Kidney tubule cell (primary cell): ENCODE measurements around the gene RPL15.
A peak's percentile ranks its signal among the peaks of the same experiment; 100 is the strongest.
"Not testable (repeated sequence)": the region's sequence is repeated elsewhere in the genome, so short reads cannot be mapped to it uniquely, and the experiment has no call there.

ENCODE experiments used
- DNase-seq: peaks from one replicate; pipeline ENCODE4 v3.0.0-alpha.2; 2018; ENCODE audit warnings: low spot score

RPL15 gene

DNA sequence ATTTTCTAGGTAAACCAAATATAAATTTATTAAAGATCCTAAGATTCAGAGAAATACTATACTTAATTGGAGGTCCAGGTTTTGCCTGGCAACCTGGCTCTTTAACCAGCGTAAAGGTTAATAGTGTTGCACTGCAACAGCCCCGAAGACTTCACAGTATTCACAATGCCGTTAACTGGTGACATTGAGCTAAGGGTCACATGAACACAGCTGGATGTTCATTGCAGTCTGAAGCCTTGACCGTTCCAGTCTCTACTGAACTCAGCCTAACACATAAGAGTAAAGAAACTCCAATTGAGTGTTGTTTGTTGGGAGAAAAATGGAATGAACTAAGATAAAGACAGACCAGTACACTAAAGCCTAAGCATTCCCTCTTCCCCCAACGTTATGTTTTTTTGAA, 27.0 kb upstream of the RPL15 start:
- no peak for DNase-seq

DNA sequence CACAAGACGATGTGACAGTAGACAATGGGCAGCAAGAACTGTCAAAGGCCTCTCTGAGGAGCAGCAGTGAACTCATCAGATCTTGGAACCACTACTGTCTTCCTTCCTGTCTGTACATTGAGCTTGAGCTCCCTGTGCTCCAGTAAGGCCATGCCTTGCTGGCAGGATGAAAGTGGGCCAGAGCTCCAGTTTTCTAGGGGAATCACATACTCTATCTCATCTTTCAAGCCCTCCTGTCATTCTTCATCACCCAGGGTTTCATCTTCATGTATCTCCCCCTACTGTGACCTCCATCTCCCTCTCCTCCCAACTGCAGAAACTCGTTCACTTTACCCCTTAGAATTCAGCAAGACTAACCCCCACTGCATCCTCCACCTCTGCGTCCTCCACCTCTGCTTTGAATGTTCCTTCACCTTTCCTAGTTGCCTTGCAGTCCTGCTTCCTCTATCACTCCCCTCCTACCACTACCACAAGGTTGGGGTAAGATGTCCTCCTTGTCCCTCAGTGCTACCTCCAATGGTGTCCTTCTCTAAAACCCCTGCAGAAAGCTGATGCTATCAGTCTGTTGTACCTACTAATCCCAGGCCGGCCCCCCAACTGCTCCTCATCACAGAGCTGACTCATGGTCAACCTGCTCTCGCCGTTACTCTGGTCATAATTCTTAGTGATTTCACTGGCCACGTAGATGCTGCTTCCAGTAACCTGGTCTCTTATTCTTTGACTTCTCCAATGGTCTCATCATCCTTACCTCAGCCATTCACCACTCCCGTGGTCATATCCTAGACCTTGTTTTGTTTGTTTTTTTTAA, 22.5 kb upstream of the RPL15 start:
- DNase-seq, result no peak

DNA sequence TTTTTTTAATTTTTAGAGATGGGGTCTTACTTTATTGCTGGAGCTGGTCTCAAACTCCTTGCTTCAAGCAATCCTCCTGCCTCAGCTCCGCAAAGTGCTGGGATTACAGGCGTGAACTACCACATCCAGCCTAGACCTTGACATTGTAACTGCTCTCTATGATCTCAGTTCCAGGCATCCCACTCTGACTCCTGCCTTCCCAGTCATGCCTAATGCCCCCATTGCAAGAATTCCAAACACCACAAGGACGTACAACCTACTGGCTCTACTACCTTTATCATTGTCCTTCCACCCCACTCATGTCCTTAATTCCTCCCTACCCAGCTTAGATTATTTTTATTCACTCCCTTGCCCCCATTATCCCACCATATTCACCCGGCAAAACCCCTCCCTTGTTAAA, 21.8 kb upstream of the RPL15 start:
- DNase-seq, result no peak

DNA sequence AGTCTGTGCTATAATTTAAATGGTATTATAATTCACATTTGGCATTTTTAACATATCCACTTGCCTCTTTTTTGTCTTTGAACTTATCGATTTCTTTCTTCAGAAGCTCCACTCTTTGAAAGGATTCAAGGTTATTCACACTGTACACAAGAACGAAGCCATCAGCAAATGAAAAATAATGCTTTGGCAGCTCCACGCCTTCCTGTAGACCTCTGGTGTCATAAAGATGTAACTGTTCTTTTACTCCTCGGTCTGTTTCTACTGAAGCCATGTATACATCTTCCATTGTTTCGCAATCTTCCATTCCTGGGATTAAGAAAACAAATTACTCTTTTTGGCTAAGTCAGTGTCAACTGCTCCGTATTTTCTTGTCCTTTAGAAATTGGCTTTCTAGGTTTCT, 16.2 kb upstream of the RPL15 start:
- DNase-seq, result no peak

DNA sequence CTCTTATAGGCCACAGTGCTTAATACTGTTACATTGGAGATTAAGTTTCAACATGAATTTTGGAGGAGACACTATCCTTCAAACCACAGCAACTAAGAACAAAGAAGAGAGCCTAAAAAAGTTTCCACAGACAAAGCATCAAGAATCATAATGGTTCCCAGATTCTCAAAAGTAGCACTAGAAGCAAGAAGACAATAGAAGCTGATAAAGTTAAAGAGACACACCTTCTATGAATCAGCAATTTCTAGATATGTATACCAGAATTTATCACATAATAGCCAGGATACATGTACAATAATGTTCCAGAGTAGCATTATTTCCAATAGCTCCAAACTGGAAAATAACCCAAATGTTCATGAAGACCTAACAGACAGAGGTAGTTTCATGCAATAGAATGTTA, 12.4 kb upstream of the RPL15 start:
- DNase-seq, result no peak

DNA sequence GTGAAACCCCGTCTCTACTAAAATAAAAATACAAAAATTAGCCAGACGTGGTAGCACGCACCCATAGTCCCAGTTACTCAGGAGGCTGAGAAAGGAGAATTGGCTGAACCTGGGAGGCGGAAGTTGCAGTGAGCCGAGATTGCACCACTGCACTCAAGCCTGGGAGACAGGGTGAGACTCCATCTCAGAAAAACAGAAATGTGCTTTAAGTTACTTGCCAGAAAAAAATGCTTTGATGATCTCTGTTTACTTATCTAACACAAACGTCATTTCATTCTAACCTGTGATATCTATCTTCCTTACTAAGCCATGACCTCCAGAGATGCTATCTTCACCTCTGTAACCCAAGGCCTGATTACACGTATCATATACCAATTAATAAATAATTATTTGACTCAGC, 7.6 kb upstream of the RPL15 start:
- no peak for DNase-seq

DNA sequence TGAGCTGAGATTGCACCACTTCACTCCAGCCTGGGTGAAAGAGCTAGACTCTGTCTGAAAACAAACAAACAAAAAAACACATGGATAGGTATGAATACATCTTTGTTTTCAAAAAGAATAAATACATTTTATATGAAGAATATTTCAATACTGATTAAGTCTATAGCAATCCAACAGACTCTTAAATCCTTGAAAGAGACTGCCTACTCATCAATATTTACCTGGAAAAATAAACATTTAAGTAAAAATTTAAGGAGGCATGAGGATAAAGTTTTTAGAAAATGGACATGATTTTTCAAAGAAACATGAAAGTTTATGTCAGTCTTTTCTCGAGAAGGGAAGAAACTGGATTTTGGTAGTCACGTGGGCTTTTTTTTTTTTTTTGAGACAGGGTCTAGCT, 5.5 kb upstream of the RPL15 start:
- no peak for DNase-seq

DNA sequence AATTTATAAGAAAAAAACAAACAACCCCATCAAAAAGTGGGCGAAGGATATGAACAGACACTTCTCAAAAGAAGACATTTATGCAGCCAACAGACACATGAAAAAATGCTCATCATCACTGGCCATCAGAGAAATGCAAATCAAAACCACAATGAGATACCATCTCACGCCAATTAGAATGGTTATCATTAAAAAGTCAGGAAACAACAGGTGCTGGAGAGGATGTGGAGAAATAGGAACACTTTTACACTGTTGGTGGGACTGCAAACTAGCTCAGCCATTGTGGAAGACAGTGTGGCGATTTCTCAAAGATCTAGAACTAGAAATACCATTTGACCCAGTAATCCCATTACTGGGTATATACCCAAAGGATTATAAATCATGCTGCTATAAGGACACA, 4.6 kb upstream of the RPL15 start:
- DNase-seq, result not testable (repeated sequence)

DNA sequence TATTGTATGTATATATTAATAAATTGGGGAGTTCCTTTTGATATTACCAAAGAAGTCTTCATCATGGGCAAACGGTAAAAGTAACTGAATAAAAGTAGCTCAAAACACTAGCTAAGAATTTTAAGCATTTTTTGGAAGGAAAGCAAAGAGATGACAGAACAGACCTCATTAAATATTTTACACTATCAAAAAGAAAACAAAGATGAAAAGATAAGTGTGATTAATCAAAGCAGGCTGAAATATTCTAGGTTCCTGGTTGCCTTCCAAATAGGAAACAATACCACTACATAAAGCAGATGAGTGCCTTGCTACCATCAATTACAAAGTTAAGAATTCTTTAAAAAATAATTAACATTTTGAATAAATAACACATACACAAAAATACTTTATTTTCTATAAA, 3.8 kb upstream of the RPL15 start:
- no peak for DNase-seq

DNA sequence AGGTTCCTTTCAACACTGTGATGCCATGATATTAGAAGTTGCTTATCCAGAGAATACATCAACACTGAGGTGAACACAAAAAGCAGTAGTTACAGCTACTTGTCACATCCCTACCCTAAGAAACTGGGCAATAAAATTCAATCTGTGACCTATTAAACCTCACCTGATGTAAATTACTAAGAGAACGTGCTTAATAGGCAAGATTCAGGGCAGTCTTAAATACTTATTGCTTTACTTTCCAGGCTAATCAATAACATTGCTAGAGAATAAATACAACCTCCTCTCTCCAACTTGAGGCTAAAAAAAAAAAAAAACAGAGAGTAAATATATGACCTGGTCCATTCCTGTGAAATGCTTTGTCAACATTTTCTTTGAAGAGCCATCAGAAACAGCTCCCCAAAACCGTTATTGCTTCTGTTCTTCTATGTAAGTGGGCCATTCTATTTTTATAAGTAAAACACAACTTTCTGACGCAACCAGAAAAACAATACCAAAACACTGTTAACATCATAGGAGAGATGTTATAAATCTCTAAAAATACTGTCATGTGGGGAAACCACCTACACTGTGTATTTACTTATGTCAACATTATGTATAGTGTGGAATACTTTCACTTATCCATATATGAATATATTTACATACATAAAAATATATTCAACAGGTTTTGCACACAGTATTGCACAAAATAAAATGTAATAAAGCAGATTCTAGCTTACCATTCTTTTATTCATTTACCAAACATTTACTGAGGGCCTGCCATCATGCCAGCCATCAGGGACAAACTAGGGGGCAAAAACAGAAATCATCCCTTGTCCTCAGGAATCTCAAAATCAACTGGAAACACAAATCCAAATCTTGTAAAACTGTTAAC, 2.8 kb upstream of the RPL15 start:
- DNase-seq, result peak; percentile 47

DNA sequence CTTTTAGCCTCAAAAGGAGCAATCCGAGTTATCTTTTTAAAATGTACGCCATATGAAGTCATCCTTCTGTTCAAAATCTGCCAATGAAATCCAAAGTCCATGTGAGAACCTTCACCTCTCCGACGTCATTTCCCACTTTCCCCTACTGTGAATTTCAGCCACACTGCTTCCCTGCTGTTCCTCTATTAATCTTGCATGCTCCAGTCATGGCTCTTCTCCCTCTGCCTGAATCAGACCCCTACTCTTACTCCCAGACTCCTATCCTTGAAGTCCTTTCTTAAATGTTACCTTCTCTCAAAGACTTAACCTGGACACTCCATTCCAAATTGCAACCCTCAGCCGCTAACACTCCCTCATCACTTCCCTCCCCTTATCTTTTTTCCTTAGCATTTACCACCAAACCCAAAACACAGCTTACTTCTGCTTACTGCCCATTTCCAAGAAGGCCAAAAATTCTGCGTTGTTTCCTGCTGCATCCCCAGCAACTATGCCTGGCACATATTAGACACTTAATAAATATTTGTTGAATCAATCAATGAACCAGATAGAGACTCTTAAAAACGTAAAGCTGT, 1.3 kb upstream of the RPL15 start:
- peak; percentile 41 for DNase-seq

DNA sequence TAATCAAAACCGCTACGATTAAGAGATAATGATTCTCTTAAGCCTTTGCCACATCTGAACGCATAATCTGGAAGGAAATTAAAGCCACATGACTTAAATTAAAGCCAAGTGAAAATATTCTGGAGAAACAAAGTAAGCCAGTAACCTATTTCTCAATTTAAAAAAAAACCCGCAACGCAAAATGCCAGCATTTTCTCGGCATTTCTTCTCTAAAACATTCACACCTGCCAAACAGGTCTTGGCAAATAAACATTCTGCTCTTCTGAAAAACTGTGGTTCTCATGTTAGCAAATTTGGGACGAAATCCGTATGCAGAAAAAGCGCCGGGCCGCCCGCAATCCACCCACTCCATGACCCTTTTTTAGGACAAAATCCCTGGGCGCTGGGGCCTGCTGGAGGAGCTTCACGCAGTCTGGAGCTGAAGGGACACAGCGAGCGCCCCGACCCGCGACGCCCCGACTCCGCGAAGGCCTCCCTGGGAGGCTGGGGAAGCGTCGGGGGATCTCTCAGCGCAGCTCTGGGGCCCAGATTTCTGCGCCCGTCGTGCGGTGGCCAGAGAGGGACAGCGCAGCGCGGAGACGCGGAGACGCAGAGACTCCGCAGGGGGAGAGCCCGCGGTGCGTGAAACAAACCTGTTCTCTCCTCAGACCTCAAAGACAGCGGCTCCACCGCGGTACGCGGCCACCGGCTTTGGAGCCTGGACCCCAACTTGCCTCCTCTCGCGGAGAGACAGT, 613 bp upstream of the RPL15 start:
- DNase-seq, result no peak

DNA sequence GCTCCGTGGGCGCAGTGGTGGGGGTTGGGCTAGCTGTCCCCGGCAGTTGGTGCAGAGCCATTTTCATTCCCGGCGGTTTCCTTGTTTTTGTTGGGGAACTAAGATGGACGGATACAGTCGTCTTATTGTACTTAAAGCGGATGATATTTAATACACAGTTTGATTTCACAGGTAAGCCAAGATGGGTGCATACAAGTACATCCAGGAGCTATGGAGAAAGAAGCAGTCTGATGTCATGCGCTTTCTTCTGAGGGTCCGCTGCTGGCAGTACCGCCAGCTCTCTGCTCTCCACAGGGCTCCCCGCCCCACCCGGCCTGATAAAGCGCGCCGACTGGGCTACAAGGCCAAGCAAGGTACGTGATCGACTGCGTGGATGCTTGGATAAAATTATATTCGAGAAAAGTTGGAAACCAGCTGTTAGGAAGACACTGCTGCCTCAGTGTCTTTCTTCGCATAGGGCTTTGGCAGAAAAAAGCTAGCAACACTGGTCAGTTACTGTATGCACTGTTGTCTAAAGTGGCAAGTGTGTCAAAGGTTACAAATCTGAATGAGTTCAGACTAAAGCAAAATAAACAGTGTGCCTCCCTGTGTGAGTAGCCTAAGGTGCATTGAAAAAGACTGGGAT, 859 bp downstream of the RPL15 start:
- DNase-seq, result peak; percentile 65

DNA sequence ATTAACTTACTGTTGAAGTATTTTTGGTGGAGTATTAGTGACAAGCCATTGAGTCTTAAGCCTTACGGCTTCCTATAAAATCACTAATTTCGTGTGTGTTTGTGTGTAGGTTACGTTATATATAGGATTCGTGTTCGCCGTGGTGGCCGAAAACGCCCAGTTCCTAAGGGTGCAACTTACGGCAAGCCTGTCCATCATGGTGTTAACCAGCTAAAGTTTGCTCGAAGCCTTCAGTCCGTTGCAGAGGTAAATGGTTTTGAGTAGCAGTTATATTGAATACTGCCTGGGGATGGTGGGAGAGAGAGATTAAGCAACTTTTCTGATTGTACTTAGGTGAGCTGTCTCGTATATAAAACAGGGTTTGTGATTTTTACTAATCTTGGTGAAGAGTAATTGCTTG, 1.4 kb downstream of the RPL15 start:
- not testable (repeated sequence) for DNase-seq

DNA sequence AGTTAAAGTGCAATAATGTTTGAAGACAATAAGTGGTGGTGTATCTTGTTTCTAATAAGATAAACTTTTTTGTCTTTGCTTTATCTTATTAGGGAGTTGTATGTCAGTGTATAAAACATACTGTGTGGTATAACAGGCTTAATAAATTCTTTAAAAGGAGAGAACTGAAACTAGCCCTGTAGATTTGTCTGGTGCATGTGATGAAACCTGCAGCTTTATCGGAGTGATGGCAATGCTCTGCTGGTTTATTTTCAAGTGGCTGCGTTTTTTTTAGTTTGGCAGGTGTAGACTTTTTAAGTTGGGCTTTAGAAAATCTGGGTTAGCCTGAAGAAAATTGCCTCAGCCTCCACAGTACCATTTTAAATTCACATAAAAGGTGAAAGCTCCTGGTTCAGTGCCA, 2.7 kb downstream of the RPL15 start:
- no peak for DNase-seq

DNA sequence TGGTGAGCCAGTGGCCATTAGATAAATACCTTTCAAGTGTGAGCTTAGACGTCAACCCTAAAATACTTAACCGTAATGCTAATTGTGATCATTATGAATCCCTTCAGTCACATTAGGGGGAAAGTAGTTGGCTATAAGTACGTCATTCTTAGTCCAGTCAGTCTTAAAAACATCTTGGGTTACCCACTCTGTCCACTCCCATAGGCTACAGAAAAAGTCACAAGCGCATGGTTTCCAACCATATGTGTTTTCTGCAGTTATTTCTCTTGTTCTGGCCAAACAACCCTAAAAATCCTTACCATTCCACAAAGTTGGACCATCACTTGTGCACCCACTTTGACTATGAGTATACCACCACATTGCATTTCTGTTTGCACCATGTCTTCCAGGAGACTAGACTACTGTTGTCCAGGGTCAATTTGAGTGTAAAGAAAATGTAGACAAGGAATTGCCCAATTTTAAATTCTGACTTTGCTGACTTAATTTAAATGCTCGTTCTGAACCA, 3.3 kb downstream of the RPL15 start:
- DNase-seq, result no peak

DNA sequence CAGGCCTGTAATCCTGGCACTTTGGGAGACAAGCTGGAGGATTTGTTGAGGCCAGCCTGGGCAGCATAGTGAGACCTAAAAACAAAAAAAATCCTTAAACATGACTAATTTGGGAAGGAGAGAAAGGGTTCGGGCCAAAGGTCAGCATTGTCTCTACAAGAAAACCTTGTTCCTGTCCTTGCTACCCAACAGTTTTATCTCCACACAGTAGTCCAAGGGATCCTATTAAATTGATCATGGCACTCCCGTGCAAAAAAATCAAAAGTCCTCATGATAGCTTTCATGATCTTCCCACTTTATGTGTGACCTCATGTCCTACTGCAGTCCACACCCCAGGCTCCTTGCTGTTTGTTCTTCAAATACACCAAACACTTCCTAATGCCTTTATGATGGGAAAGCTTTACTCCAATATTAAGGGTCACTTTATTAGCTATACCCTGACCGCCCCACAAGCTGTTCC, 4.2 kb downstream of the RPL15 start:
- DNase-seq, result peak; percentile 20

DNA sequence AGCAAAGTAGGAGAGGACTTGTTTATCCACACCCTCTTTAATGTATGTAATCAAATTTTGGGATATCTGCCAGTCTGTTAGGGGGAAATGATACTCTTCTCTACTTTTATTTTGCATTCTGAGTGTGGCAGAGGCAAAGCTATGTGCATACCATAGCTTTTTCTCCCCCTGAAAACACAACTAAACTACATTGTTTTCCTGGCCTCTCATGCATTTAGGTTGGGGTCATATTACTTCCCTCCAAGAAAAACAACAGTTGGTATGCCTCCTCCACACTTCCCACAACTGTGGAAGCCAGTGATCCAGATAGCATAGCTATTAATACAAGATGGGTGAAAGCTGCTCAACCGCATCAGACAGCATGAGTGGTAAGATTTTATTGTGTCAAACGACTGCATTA, 6.9 kb downstream of the RPL15 start:
- DNase-seq, result peak; percentile 80

DNA sequence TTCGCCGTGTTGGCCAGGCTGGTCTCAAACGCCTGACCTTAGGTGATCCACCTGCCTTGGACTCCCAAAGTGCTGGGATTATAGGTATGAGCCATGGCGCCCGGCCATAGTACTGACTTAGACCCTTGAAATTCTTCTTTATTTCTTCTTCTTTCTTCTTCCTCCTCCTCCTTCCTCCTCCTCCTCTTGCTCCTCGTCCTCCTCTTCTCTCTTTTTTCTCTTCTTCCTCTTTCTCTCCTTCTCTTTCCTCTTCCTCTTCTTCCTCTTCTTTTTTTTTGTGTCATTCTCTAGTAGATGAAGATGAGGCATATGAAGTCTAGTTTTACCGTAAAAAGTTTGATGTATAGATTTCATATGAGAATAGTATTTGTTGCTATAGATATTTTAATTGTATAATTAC, 9.3 kb downstream of the RPL15 start:
- no peak for DNase-seq

DNA sequence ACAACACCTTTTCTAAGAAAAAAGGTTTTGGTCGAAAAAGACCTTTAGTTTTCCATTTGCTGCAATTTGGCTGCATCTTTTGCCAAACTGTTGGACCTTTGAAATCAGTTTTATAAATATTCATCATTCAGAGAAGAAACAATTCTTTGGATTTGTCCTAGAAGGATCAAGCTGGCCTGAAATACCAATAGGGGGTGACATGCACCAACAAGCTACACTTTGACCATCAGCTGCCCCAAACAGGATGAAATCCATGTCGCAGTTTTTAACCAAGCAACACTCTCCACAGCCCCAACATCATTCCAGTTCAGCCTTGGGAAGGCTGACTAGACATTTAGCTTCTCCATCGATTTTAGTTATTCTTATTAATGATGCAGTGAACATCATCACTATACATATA, 9.8 kb downstream of the RPL15 start:
- DNase-seq, result no peak

DNA sequence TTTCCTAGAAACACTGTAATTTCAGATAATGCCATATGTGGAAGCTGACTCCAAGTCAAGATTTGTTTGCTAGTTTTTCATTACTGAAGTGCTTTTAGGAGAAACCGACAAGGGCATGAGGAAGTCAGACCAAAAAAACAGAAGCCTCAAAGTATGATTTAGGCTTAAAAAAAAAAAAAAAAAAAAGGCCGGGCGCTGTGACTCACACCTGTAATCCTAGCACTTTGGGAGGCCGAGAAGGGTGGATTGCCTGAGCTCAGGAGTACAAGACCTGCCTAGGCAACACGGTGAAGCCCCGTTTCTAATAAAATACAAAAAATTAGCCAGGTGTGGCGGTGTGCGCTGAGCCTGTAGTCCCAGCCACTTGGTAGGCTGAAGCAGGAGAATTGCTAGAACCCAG, 11.6 kb downstream of the RPL15 start:
- peak; percentile 79 for DNase-seq

DNA sequence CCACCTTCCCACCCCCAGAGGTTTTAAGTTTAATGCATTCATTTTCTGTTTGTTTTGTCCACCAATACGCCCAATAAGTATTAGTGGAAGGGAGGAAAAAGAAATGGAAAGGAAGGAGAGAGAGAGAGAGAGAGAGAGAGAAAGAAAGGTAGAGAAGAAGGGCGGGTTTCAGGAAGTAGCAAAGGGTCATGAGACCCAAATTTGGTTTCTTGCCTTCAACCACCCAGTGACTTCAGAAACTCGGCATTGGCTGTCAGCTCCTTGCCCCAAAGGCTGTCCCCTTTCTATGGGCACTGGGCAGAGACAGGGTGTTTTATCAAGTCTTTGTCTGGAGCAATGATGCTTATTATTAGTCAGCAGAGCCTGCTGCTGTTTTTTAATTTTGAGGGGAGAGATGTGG, 14.7 kb downstream of the RPL15 start:
- DNase-seq, result no peak
